8988T (cell line): Measurements from ENCODE around the gene SYTL3.
"Not testable (repeated sequence)": the region's sequence is repeated elsewhere in the genome, so short reads cannot be mapped to it uniquely, and the experiment has no call there.

Experiments used
- DNase-seq: peaks from one replicate; pipeline ENCODE4 v3.0.0; 2011

Gene SYTL3

GRCh38 chr6:158665332-158665731, 15.5 kb downstream of the SYTL3 start:
- no peak for DNase-seq

GRCh38 chr6:158666628-158667359, 16.9 kb downstream of the SYTL3 start:
- no peak for DNase-seq

GRCh38 chr6:158667360-158667981, 17.6 kb downstream of the SYTL3 start:
- DNase-seq = no peak

- no peak for DNase-seq
Observed at GRCh38 chr6:158668707-158669103, 18.9 kb downstream of the SYTL3 start.

- no peak for DNase-seq
Observed at GRCh38 chr6:158669145-158670035, 19.5 kb downstream of the SYTL3 start.

GRCh38 chr6:158672119-158672518, 22.3 kb downstream of the SYTL3 start:
- not testable (repeated sequence) for DNase-seq

- DNase-seq = no peak
Observed at GRCh38 chr6:158672726-158673125, 22.9 kb downstream of the SYTL3 start.

- no peak for DNase-seq
Observed at GRCh38 chr6:158674342-158675131, 24.7 kb downstream of the SYTL3 start.

GRCh38 chr6:158677094-158677493, 27.2 kb downstream of the SYTL3 start:
- DNase-seq = not testable (repeated sequence)

GRCh38 chr6:158677906-158678578, 28.2 kb downstream of the SYTL3 start:
- no peak for DNase-seq

- no peak for DNase-seq
Observed at GRCh38 chr6:158680015-158680414, 30.2 kb downstream of the SYTL3 start.

- DNase-seq = no peak
Observed at GRCh38 chr6:158680481-158680880, 30.6 kb downstream of the SYTL3 start.

GRCh38 chr6:158684311-158684710, 34.5 kb downstream of the SYTL3 start:
- no peak for DNase-seq

GRCh38 chr6:158684745-158685324, 35.0 kb downstream of the SYTL3 start:
- no peak for DNase-seq

- no peak for DNase-seq
Observed at GRCh38 chr6:158686311-158686710, 36.5 kb downstream of the SYTL3 start.

GRCh38 chr6:158686791-158687381, 37.0 kb downstream of the SYTL3 start:
- no peak for DNase-seq

- DNase-seq = no peak
Observed at GRCh38 chr6:158687506-158687905, 37.7 kb downstream of the SYTL3 start.

- DNase-seq = no peak
Observed at GRCh38 chr6:158688860-158689259, 39.0 kb downstream of the SYTL3 start.

- no peak for DNase-seq
Observed at GRCh38 chr6:158694913-158695312, 45.1 kb downstream of the SYTL3 start.

GRCh38 chr6:158697811-158698210, 48.0 kb downstream of the SYTL3 start:
- DNase-seq = no peak

- no peak for DNase-seq
Observed at GRCh38 chr6:158698931-158699330, 49.1 kb downstream of the SYTL3 start.
